Hepatocyte (in vitro differentiated cells): ENCODE results near the gene TEX19. TPM values are rescaled to one million over a fixed set of nuclear protein-coding genes. Genes with fewer than 3 reads are reported as not detected.

Experiments used
- DNase-seq: peaks from one replicate; pipeline ENCODE4 v3.0.0-alpha.2; 2016; ENCODE audit warnings: low spot score
- H2AFZ ChIP-seq: fragments of 200-600 bp; sonication (generic); 2 replicates; pipeline ENCODE4 v1.6.0; 2016; ENCODE audit warnings: antibody characterized with exemption, mild to moderate bottlenecking
- H3K27ac ChIP-seq: fragments of 200-600 bp; sonication (generic); 2 replicates; pipeline ENCODE4 v1.5.1; 2016; ENCODE audit warnings: mild to moderate bottlenecking
- H3K27me3 ChIP-seq: fragments of 200-600 bp; sonication (generic); 2 replicates; pipeline ENCODE4 v1.6.1; 2016
- H3K36me3 ChIP-seq: fragments of 200-600 bp; sonication (generic); replicated peaks from 2 replicates; pipeline ENCODE4 v1.5.1; 2016; ENCODE audit warnings: low read depth; ENCODE audit not compliant: insufficient read depth
- H3K4me1 ChIP-seq: fragments of 200-600 bp; sonication (generic); 2 replicates; pipeline ENCODE4 v1.5.1; 2016; ENCODE audit warnings: mild to moderate bottlenecking, moderate library complexity; ENCODE audit not compliant: insufficient read depth
- H3K4me2 ChIP-seq: fragments of 200-600 bp; sonication (generic); 2 replicates; pipeline ENCODE4 v1.6.0; 2016
- H3K4me3 ChIP-seq: fragments of 200-600 bp; sonication (generic); 2 replicates; pipeline ENCODE4 v1.5.1; 2016; ENCODE audit warnings: mild to moderate bottlenecking
- H3K79me2 ChIP-seq: fragments of 200-600 bp; sonication (generic); 2 replicates; pipeline ENCODE4 v1.6.0; 2017; ENCODE audit warnings: mild to moderate bottlenecking
- H3K9me2 ChIP-seq: fragments of 200-600 bp; sonication (generic); replicated peaks from 2 replicates; pipeline ENCODE4 v1.6.0; 2017; ENCODE audit warnings: mild to moderate bottlenecking; ENCODE audit not compliant: insufficient read depth
- H3K9me3 ChIP-seq: fragments of 200-600 bp; sonication (generic); 2 replicates; pipeline ENCODE4 v1.5.1; 2016; ENCODE audit warnings: low read depth, mild to moderate bottlenecking
- H4K20me1 ChIP-seq: fragments of 200-600 bp; sonication (generic); 2 replicates; pipeline ENCODE4 v1.6.0; 2016; ENCODE audit warnings: mild to moderate bottlenecking; ENCODE audit not compliant: insufficient read depth, poor library complexity, severe bottlenecking
- EZH2 ChIP-seq: fragments of 200-600 bp; sonication (generic); IDR thresholded peaks from 2 replicates; pipeline ENCODE4 v1.6.1; 2016; ENCODE audit warnings: antibody characterized with exemption, mild to moderate bottlenecking, borderline replicate concordance
- EZH2phosphoT487 ChIP-seq: fragments of 200-600 bp; sonication (generic); IDR thresholded peaks from one replicate; pipeline ENCODE4 v1.6.1; 2018; ENCODE audit warnings: antibody characterized with exemption, mild to moderate bottlenecking, low read depth, moderate library complexity; ENCODE audit not compliant: unreplicated experiment, severe bottlenecking
- WGBS: methylation state at CpG from one replicate; pipeline ENCODE4 v1.1.6; 2016; ENCODE audit warnings: low lambda C conversion rate; ENCODE audit errors: missing lambda C conversion rate; 5-methylcytosine and 5-hydroxymethylcytosine counted together
- polyA plus RNA-seq: library from polyadenylated mRNA; unstranded; fragments of >200 nt; fragmentation: Nextera tagmentation; extraction: Ambion mirVana; gene quantifications from 2 replicates; pipeline ENCODE4 v1.2.1, GENCODE V29; 2016
- total RNA-seq: library from RNA; depleted of rRNA; stranded (reverse); fragments of >200 nt; gene quantifications from 2 replicates; pipeline ENCODE4 v1.2.3, GENCODE V29; 2014
- TF ChIP-seq, protein P1 (sequence below): fragments of 200-600 bp; sonication (generic); IDR thresholded peaks from 2 replicates; pipeline ENCODE4 v1.5.1; 2016; ENCODE audit warnings: antibody characterized with exemption, mild to moderate bottlenecking; ENCODE audit not compliant: poor library complexity

The TEX19 gene
- total and polyA plus RNA-seq, 2 experiments from 2014 or later, result not detected

DNA sequence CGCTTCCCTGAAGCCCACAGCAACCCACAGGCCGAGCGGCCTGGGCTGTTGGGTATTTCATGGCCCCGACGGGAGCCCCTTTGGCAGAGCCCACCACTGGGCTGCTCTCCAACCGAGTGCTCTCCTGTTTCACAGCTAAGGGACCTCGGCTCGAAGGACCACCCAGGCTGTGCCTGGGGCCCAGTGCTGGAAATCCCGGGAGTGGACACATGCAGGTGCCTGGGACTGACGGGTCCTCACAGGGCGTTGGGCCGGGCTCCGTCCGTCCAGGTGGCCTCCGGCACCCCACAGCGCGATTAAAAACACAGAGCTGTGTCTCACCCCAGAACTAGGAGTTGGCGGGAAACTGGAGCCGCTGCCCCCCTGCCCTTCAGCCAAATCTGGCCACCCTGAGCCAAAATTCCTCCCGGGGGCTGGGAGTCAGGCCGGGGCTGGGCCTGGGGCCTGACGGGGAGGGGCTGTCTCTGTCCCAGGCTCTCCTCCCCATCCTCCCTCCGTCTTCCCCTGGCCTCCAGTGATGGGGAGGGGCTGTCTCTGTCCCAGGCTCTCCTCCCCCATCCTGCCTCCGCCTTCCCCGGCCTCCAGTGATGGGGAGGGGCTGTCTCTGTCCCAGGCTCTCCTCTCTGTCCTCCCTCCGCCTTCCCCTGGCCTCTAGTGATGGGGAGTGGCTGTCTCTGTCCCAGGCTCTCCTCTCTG lies 26.7 kb downstream of the TEX19 start:
- Histone ChIP-seq H3K9me3 (no peaks in the 10 kb centered on the region), H3K4me1 (peaks cover 14% of the 10 kb centered on the region), H3K27ac (peak overlapping the region; percentile 83), H3K36me3 (no peaks in the 10 kb centered on the region), H4K20me1 (no peaks in the 10 kb centered on the region), H3K4me3 (no peak overlapping the region), H3K9me2 (no peaks in the 10 kb centered on the region), H3K79me2 (no peaks in the 10 kb centered on the region), H3K4me2 (peak overlapping the region; percentile 42), H3K27me3 (no peaks in the 10 kb centered on the region), H2AFZ (no peak overlapping the region)
- 53% methylated on average over 19 of the region's 26 CpGs for WGBS
- TF ChIP-seq EZH2 (no peak), EZH2phosphoT487 (no peak)
- TF ChIP-seq, protein P1, sequence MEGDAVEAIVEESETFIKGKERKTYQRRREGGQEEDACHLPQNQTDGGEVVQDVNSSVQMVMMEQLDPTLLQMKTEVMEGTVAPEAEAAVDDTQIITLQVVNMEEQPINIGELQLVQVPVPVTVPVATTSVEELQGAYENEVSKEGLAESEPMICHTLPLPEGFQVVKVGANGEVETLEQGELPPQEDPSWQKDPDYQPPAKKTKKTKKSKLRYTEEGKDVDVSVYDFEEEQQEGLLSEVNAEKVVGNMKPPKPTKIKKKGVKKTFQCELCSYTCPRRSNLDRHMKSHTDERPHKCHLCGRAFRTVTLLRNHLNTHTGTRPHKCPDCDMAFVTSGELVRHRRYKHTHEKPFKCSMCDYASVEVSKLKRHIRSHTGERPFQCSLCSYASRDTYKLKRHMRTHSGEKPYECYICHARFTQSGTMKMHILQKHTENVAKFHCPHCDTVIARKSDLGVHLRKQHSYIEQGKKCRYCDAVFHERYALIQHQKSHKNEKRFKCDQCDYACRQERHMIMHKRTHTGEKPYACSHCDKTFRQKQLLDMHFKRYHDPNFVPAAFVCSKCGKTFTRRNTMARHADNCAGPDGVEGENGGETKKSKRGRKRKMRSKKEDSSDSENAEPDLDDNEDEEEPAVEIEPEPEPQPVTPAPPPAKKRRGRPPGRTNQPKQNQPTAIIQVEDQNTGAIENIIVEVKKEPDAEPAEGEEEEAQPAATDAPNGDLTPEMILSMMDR, result no peak
- peak; percentile 58 for DNase-seq

DNA sequence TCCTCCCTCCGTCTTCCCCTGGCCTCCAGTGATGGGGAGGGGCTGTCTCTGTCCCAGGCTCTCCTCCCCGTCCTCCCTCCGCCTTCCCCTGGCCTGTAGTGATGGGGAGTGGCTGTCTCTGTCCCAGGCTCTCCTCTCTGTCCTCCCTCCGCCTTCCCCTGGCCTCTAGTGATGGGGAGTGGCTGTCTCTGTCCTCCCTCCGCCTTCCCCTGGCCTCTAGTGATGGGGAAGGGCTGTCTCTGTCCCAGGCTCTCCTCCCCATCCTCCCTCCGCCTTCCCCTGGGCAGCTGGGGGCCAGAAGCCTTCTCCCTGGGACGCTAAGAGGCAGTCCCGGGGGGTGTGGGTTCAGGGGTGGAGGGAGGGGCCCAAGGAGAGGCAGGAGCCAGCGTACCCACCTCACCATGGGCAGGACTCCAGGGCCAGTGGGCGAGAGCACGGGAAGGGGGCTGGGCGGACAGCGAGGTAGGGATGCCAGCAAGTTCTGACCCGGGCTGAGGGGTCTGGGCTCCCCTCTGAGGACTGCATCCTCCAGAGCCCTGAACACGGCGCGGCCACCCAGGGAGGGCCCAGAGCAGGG lies 27.3 kb downstream of the TEX19 start:
- no peaks in the 10 kb centered on the region for H3K79me2 ChIP-seq
- peaks cover 14% of the 10 kb centered on the region for H3K4me1 ChIP-seq
- DNase-seq, result no peak
- no peaks in the 10 kb centered on the region for H3K9me3 ChIP-seq
- H2AFZ ChIP-seq, result no peak overlapping the region
- peak overlapping the region; percentile 62 for H3K4me2 ChIP-seq
- H3K27ac ChIP-seq, result peak overlapping the region; percentile 83
- 69% methylated on average over 12 of the region's 17 CpGs for WGBS
- H3K9me2 ChIP-seq, result no peaks in the 10 kb centered on the region
- no peaks in the 10 kb centered on the region for H3K36me3 ChIP-seq
- H4K20me1 ChIP-seq, result no peaks in the 10 kb centered on the region
- TF ChIP-seq, protein P1, result no peak
- no peak for TF ChIP-seq EZH2phosphoT487
- H3K4me3 ChIP-seq, result no peak overlapping the region
- no peaks in the 10 kb centered on the region for H3K27me3 ChIP-seq

DNA sequence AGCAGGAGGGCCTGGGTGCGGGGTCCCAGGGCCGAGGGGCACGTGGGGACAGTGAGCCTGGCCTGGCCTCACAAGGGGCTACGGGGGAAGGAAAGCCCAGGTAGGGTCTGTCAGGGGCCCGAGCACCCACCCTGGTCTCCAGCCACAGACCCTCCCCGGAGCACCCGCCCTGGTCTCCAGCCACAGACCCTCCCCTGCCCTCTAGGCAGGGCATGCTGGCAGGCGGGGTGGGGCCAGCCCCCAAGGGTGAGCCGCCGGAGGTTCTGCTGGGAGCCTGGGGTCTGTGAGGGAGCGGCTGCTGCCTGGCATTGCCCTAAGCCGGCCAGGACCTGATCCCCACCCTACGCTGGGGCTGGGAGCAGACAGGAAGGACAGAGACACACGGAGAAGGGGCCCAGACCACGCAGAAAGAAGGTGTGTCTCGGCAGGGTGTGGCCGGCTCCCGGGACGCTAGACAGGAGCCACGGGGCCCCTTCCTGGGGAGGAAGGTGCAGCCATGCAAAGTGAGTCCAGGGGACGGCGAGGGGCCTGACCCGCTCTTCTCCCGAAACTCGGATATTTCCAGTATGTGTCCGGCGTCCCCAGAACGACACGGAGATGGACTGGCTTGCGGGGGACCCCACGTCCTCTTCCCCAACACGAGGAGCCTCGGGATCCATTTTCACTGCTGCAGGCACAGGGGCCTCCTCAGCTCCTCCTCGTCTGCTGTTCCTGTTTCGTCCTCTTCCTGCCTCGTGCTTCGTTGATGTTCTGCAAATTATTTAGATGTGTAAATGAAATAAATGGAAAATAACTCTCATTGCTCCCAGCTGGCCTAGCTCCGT lies 28.0 kb downstream of the TEX19 start:
- no peak overlapping the region for H2AFZ ChIP-seq
- TF ChIP-seq, protein P1, result no peak
- TF ChIP-seq EZH2phosphoT487 (no peak), EZH2 (no peak)
- 80% methylated on average over 32 of the region's 38 CpGs for WGBS

More for the DNA sequence above, 28.0 kb downstream of the TEX19 start:
- Histone ChIP-seq H3K4me2 (peak overlapping the region; percentile 62), H3K27me3 (no peaks in the 10 kb centered on the region), H3K36me3 (no peaks in the 10 kb centered on the region), H3K79me2 (no peaks in the 10 kb centered on the region), H4K20me1 (no peaks in the 10 kb centered on the region), H3K9me2 (no peaks in the 10 kb centered on the region), H3K4me1 (peaks cover 14% of the 10 kb centered on the region), H3K4me3 (no peak overlapping the region), H3K27ac (peak overlapping the region; percentile 83), H3K9me3 (no peaks in the 10 kb centered on the region)
- no peak for DNase-seq
